NK-92 (cell line): ENCODE measurements around the gene VIPR2.

Source experiments
- DNase-seq: peaks from one replicate; lab custom pipeline; 2025; ENCODE audit not compliant: unreplicated experiment; lab: John Stamatoyannopoulos, UW

VIPR2 gene

GRCh38 chr7:159158125-159158887, 13.6 kb upstream of the VIPR2 start:
- no peak for DNase-seq

DNA sequence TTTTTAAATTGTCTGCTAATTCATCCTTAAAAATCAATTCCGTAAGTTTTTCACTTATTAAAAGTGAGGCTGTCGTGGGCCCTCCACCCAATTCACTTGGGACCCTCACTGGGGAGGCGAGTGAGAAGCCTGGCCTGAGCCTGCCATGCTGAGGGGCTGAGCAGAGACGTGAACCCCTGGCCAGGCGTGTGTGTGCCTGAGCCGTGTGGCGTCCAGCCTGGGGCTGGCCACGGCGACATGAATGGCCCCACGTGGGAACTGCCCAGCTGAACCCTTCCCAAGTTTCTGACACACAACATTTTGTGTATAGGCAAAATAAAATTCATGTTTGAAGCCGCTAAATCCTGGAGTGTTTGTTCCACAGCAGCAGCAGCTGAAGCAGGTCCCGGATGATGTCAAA, 13.0 kb upstream of the VIPR2 start:
- DNase-seq, result no peak

GRCh38 chr7:159156436-159157245, 12.0 kb upstream of the VIPR2 start:
- DNase-seq, result no peak

GRCh38 chr7:159155410-159155809, 10.7 kb upstream of the VIPR2 start:
- no peak for DNase-seq

- no peak for DNase-seq
These were observed 9.6 kb upstream of the VIPR2 start for GRCh38 chr7:159154243-159154642.

- no peak for DNase-seq
These were observed 8.8 kb upstream of the VIPR2 start for GRCh38 chr7:159153511-159153910.

DNA sequence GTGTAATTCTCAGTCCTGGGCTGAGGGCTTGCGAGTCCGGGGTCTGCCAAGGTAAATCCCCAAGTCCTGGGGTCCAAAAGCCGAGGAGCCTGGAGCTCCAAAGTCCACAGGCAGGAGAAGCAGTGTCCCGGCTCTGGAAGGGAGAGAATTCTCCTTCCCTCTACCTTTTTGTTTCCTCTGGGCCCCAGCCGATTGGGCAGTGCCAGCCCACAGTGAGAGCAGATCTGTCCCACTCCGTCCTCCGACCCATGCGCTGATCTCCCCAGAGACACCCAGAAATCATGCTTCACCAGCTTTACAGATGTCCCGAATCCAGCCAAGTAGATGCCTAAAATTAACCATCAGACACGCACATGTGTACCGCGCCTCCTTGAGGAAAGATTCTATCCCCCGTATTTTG, 8.1 kb upstream of the VIPR2 start:
- DNase-seq, result no peak

DNA sequence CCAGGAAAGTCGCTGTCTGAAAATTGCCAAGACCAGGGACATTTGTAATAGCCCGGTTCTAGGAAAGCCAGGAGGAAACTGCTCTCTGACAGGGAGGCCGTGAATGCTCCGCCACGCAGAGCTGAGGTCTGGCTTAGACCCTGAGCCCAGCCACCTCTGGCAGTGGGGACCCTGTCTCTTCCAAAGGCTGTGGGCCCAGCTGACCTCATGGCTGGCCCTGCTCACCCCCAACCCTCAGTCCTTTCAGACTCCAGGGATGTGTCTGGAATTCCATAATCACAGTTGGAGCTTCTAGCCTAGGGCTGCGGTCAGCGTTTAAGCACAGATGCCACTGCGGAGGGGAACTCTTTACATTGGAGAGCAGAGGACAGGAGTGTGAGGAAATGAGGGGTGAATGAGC, 6.6 kb upstream of the VIPR2 start:
- no peak for DNase-seq

DNA sequence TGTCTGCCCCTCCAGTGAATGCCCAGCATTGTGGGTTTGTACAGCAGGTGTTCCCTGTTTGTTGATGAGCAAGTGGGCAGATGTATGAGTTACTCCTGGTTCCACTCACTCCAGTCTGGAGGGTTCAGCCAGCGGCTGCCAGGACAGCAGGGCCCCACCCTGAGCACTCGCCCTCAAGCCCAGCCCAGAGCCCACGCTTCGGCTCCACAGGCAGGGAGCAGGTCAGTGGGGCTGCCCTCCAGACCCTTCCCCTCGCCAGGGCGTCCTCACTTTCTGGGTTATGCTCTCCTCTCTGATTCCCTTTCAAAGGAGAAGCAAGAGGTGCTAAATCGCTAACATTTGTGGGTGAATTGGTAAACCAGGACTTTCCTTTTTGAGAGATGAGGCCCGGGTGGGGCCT, 4.8 kb upstream of the VIPR2 start:
- no peak for DNase-seq

- DNase-seq, result no peak
These were observed 4.0 kb upstream of the VIPR2 start for GRCh38 chr7:159148430-159149395.

DNA sequence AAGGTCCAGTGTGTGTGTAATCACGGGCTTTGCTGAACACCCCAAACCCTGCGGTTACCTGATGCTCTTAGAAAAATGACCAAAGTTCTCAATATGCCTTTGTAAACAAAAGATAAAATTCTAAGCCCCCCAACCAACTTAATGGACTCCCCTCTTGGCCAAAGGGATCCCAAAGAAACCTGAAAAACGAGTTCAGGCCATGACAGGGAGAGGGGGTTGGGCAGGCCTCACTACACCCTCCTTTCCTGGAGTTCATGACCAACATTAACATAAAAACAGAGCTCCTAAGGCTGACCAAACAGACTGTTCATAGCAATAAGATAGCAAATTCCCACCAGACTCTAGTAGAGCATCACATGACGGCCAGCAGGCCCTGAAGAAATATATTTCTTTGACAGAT, 3.0 kb upstream of the VIPR2 start:
- DNase-seq, result no peak

DNA sequence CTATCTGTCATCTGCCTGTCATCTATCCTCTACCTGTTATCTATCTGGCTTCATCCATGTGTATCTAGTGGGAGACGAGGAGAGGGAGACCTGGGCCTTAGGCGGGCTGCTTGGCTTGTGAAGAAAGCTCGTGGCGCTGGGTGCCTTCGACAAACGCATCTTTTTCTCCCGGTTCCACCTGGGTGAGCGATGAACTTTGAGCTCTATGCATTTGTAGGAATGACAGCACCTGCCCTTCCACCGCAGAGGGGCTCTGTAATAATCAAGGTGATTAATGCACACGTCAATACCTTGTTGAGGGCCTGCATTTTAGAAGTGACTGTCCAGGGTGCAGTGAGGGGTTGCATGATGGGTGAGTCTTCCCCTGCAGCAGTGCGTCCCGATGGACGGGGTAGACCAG, 2.6 kb upstream of the VIPR2 start:
- DNase-seq, result no peak

GRCh38 chr7:159146084-159146858, 1.6 kb upstream of the VIPR2 start:
- no peak for DNase-seq

- no peak for DNase-seq
These were observed 806 bp upstream of the VIPR2 start for GRCh38 chr7:159145490-159145855.

GRCh38 chr7:159143780-159144757, 598 bp downstream of the VIPR2 start:
- no peak for DNase-seq

DNA sequence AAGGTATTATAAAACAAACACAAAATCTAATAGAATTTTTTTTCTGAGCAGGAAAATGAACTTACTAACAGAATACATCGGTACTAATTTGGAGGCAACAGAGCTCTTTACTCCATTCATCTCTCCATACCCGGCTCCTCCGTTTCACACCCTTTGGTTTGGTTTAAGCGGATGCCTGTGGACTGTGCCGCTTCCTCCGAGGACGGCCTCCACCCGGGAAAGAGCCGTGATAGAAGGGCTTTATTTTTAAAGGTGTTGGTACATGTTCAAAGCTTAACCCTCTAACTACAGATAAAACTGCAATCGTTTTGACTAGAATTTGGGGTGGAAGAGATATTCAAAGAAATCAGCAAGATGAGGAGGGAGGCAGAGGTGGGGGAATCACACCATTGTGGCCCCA, 1.9 kb downstream of the VIPR2 start:
- no peak for DNase-seq

GRCh38 chr7:159142199-159142598, 2.5 kb downstream of the VIPR2 start:
- DNase-seq, result no peak

- no peak for DNase-seq
These were observed 3.0 kb downstream of the VIPR2 start for GRCh38 chr7:159141660-159142059.

DNA sequence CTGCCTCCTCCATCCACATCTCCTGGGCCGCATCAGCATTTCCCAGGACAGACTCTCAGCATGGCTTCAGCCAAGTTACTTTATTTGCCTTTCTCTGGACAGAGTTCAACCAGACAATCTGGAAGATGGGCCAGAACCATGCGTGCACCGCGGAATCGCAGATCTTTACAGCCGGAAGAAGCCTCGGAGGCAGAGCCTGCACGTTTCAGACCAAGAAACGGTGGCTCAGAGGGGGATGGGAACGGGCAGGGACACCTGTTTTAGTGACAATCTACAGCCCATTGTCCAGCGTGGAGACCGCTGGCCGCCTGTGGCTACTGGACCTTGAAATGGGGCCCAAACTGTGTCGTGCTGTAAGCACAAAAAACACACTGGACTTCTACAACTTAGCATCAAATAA, 3.5 kb downstream of the VIPR2 start:
- DNase-seq, result no peak
